Activated CD8-positive, alpha-beta T cell treated with anti-CD3 and anti-CD28 coated beads for 36 hours (primary cell): ENCODE measurements around the gene SYMPK. TPM values are rescaled to one million over a fixed set of nuclear protein-coding genes. Genes with fewer than 3 reads are reported as not detected.

Experiments used
- ATAC-seq: fragments of 200-7000 bp; cut with Tn5 transposase; one replicate; pipeline ENCODE4 v1.10.0; 2021; ENCODE audit warnings: mild to moderate bottlenecking, moderate library complexity
- CTCF ChIA-PET: fragments of 350-600 bp; sonication (Branson Sonifier 250); formaldehyde crosslinking; loops from one replicate; lab custom pipeline; 2021; ENCODE audit warnings: antibody characterized with exemption; lab: Charles Lee
- POLR2A ChIA-PET: fragments of 350-600 bp; sonication (Branson Sonifier 250); formaldehyde crosslinking; loops from one replicate; lab custom pipeline; 2021; ENCODE audit warnings: antibody characterized with exemption; lab: Charles Lee
- DNase-seq: peaks from one replicate; pipeline ENCODE4 v3.0.0-alpha.2; 2020
- H3K27ac Mint-ChIP-seq: one replicate; pipeline ENCODE4 v1.8.0; 2021; ENCODE audit warnings: mild to moderate bottlenecking, mixed read lengths
- H3K27me3 Mint-ChIP-seq: one replicate; pipeline ENCODE4 v1.8.0; 2021; ENCODE audit warnings: mixed read lengths
- H3K36me3 Mint-ChIP-seq: one replicate; pipeline ENCODE4 v1.8.0; 2021; ENCODE audit warnings: low read depth, mixed read lengths
- H3K4me1 Mint-ChIP-seq: one replicate; pipeline ENCODE4 v1.8.0; 2021; ENCODE audit warnings: low read depth, mixed read lengths
- H3K4me3 Mint-ChIP-seq: one replicate; pipeline ENCODE4 v1.8.0; 2021; ENCODE audit warnings: mild to moderate bottlenecking, moderate library complexity, mixed read lengths
- H3K9me3 Mint-ChIP-seq: one replicate; pipeline ENCODE4 v1.8.0; 2021; ENCODE audit warnings: mixed read lengths
- intact Hi-C: fragments of 100-400 bp; cut with micrococcal nuclease; formaldehyde crosslinking; loops from one replicate; pipeline ENCODE4 v1.10.0; 2022
- total RNA-seq, 2 experiments: library from RNA; stranded (reverse); gene quantifications; one replicate each; pipeline ENCODE4 v1.2.3, GENCODE V29; 2021
- TF ChIP-seq, protein P1 (sequence below): fragments of 200-600 bp; IDR thresholded peaks from one replicate; pipeline ENCODE4 v1.8.0; 2022; ENCODE audit warnings: antibody characterized with exemption, mild to moderate bottlenecking

SYMPK gene
- total RNA-seq, 2 experiments from 2014 or later: 96.8 to 114 TPM

DNA sequence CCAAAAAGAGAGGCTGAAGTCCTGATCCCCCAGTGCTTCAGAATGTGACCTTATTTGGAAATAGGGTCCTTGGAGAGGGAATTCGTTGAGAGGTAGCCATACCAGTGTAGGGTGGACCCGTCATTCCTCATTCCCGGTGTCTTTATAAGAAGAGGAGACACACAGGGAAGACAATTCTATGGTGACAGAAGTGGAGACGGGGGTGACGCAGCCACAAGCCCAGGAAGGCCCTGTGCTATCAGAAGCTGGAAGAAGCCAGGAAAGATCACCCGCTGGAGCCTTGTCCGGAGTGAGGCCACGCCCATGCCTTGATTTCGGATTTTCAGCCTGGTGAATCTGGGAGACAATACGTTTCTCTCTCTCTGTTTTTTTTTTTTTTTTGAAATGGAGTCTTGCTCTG, 42.1 kb upstream of the SYMPK start:
- ATAC-seq (no peak), DNase-seq (no peak)
- Mint-ChIP-seq H3K27ac (no peak overlapping the region), H3K4me3 (no peak overlapping the region), H3K4me1 (peaks cover 11% of the 10 kb centered on the region), H3K9me3 (no peaks in the 10 kb centered on the region), H3K27me3 (peaks cover 5% of the 10 kb centered on the region), H3K36me3 (peaks cover 4% of the 10 kb centered on the region)
- intact Hi-C loops: no loop called here
- TF ChIP-seq, protein P1, sequence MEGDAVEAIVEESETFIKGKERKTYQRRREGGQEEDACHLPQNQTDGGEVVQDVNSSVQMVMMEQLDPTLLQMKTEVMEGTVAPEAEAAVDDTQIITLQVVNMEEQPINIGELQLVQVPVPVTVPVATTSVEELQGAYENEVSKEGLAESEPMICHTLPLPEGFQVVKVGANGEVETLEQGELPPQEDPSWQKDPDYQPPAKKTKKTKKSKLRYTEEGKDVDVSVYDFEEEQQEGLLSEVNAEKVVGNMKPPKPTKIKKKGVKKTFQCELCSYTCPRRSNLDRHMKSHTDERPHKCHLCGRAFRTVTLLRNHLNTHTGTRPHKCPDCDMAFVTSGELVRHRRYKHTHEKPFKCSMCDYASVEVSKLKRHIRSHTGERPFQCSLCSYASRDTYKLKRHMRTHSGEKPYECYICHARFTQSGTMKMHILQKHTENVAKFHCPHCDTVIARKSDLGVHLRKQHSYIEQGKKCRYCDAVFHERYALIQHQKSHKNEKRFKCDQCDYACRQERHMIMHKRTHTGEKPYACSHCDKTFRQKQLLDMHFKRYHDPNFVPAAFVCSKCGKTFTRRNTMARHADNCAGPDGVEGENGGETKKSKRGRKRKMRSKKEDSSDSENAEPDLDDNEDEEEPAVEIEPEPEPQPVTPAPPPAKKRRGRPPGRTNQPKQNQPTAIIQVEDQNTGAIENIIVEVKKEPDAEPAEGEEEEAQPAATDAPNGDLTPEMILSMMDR: no peak
- CTCF ChIA-PET: interaction anchor here (0.8 kb wide), 1 partner anchor 10 kb away, joined by 3 read pairs; the partner anchor contains the start of gene NANOS2
- POLR2A ChIA-PET: no interaction called here

DNA sequence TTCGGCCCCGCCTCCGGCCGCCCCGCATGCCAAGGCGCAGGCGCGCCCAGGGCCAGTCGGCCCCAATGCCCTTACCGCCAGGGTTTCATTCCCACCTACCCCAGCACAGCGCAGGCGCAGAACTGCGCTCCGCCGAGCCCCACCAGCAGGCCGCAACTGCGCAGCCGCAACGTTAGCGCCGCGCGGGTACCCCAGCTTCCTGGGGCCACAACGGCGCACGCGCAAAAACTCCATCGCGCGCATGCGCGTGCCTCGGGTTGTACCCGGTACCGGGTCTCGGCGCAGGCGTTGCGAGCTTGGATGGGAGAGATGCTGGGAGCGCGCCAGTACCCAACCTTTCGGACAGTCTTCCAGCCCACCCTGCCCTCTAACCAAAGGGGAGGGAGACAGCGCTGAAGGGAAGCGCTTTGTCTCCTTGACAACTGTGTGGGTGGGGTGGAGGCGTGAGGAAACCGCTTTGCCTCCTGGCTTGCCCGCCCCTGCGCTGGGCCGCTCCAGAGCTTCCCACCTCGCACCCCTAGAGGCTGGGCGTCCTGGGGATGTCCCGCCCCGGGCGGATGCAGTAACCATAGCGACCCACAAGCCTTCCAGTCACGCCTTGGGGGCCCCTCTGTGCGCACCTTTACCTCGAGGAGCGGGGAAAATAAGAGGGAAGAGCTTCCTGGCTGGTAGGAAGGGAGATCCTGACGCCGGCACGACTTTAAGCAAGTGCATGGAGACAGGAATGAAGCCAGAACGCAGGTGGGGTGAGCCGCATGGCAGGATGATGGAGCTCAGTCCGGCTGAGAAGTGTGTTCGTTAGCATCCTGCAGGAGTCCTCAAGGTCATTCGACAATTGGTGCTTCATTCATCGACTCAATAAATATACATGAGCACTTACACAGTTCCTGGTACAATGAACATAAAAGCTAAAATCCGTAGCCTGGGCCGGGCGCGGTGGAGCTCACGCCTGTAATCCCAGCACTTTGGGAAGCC, 40.0 kb upstream of the SYMPK start:
- Mint-ChIP-seq H3K36me3 (peaks cover 11% of the 10 kb centered on the region), H3K27me3 (no peaks in the 10 kb centered on the region), H3K4me1 (peaks cover 13% of the 10 kb centered on the region), H3K4me3 (peak overlapping the region; percentile 83), H3K27ac (peak overlapping the region; percentile 76), H3K9me3 (no peaks in the 10 kb centered on the region)
- CTCF ChIA-PET: interaction anchor here (0.7 to 2.4 kb wide), 14 partner anchors 9 to 362 kb away, joined by 3 to 14 read pairs (median 6); partner anchors contain the start of genes FOXA3, IRF2BP1, SIX5 and SYMPK
- intact Hi-C loops: no loop called here
- ATAC-seq: peak; percentile 90
- TF ChIP-seq, protein P1: no peak
- POLR2A ChIA-PET: interaction anchor here (0.7 to 2.3 kb wide), 8 partner anchors 10 to 211 kb away, joined by 3 to 8 read pairs (median 4); partner anchors contain the start of genes FOXA3, IRF2BP1, QPCTL and SNRPD2
- DNase-seq: peak; percentile 98

DNA sequence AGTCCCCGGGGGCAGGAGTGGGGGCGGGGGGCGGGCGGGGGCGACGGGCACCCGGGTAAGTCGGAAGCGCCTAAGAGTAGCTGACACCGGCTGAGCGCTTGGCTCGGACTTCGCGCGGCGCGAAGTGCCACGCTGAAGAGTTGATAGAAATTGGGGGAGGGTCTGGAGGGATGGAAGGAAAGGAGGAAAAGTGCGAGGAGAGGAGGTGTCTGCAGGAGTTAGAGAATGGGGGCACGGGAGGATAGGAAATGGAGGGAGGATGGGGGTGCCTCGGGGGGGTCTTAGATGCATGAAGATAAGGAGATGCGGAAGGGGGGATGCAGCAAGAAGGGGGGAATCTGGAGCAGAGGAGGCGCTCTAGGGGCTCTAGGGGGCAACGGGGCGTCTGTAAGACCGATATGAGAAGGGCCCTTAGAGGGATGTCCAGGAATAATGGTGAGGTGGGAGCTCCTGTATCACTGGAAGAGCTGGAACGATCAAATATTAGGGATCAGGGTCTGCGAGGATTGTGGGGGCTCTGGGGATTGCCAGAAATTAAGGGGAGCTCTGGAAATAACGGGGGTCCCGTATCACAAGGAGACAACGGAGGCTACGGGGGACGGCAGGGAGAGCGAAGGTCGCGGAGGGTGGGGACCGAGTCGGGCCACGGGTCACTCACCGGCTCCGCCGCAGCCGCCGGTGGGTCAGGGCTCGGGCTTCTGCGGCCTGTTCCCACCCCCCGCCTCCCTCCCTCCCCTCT, 39.1 kb upstream of the SYMPK start, which contains the start of gene MYPOP:
Gene MYPOP (minus strand): TSS at position 702 of the 739 bp plus-strand sequence. CDS start 840 bp downstream, outside the sequence.
- no peaks in the 10 kb centered on the region for H3K27me3 Mint-ChIP-seq
- H3K4me3 Mint-ChIP-seq: peak within 1 kb of the TSS; percentile 83
- TF ChIP-seq, protein P1: no peak
- ATAC-seq (no peak), DNase-seq (peak; percentile 26)
- CTCF ChIA-PET: interaction anchor here (1.0 to 2.4 kb wide), 13 partner anchors 16 to 363 kb away, joined by 3 to 14 read pairs (median 6); partner anchors contain the start of genes FOXA3, IRF2BP1, SIX5 and SYMPK
- H3K36me3 Mint-ChIP-seq: peaks cover 11% of the 10 kb centered on the region
- no peaks in the 10 kb centered on the region for H3K9me3 Mint-ChIP-seq
- H3K4me1 Mint-ChIP-seq: peaks cover 13% of the 10 kb centered on the region
- intact Hi-C loops: no loop called here
- H3K27ac Mint-ChIP-seq: peak within 1 kb of the TSS; percentile 81
- POLR2A ChIA-PET: interaction anchor here (0.9 to 2.3 kb wide), 6 partner anchors 9 to 42 kb away, joined by 3 to 8 read pairs (median 4); partner anchors contain the start of genes FOXA3, IRF2BP1 and SYMPK

DNA sequence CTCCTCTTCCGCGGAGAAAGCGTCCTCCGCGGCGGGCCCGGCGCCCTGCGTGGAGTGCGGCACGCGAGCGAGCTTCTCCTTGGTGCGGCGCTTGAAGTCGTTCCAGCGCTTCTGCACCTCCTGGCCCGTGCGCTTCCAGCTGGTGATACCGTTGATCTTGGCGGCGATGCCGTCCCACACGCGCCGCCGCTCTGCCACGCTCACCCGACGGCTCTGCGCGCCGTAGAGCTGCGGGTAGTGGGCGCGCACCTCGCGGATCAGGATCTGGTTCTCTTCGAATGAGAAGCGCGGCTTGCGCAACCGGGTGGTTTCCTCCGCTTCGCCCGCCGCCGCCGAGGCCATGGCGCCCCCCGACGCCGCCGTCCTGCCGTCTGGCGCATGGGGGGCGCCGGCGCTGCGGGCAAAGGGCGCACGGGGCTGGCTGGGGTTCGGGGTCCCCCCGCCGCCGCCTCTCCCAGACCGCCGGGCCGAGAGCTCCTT, 38.5 kb upstream of the SYMPK start:
- intact Hi-C loops: no loop called here
- no peak for ATAC-seq
- H3K36me3 Mint-ChIP-seq: peaks cover 11% of the 10 kb centered on the region
- CTCF ChIA-PET: interaction anchor here (1.0 to 2.4 kb wide), 8 partner anchors 19 to 642 kb away, joined by 3 to 14 read pairs (median 4); partner anchors contain the start of genes FOXA3 and SIX5
- POLR2A ChIA-PET: interaction anchor here (1.1 to 2.3 kb wide), 6 partner anchors 9 to 38 kb away, joined by 3 to 8 read pairs (median 4); partner anchors contain the start of genes FOXA3, IRF2BP1 and SYMPK
- H3K27me3 Mint-ChIP-seq: no peaks in the 10 kb centered on the region
- DNase-seq: peak; percentile 61
- H3K27ac Mint-ChIP-seq: no peak overlapping the region
- H3K4me1 Mint-ChIP-seq: peaks cover 13% of the 10 kb centered on the region
- TF ChIP-seq, protein P1: no peak
- no peaks in the 10 kb centered on the region for H3K9me3 Mint-ChIP-seq
- H3K4me3 Mint-ChIP-seq: peak overlapping the region; percentile 83
